Endothelial cell (in vitro differentiated cells): ENCODE results near the gene CES4A. TPM values are rescaled to one million over a fixed set of nuclear protein-coding genes. Genes with fewer than 3 reads are reported as not detected.

Experiments
- DNase-seq: peaks from one replicate; pipeline ENCODE4 v3.0.0; 2021; ENCODE audit warnings: low spot score
- H3K27ac Mint-ChIP-seq: one replicate; pipeline ENCODE4 v1.8.0; 2021; ENCODE audit warnings: mixed read lengths, inconsistent platforms; ENCODE audit not compliant: unreplicated experiment
- H3K27me3 Mint-ChIP-seq: one replicate; pipeline ENCODE4 v1.8.0; 2021; ENCODE audit warnings: mild to moderate bottlenecking, moderate library complexity, mixed read lengths, inconsistent platforms; ENCODE audit not compliant: unreplicated experiment
- H3K36me3 Mint-ChIP-seq: one replicate; pipeline ENCODE4 v1.8.0; 2021; ENCODE audit warnings: mild to moderate bottlenecking, low read depth, mixed read lengths, inconsistent platforms; ENCODE audit not compliant: unreplicated experiment
- H3K4me1 Mint-ChIP-seq: one replicate; pipeline ENCODE4 v1.8.0; 2021; ENCODE audit warnings: mild to moderate bottlenecking, mixed read lengths, inconsistent platforms; ENCODE audit not compliant: unreplicated experiment
- H3K4me3 Mint-ChIP-seq: one replicate; pipeline ENCODE4 v1.8.0; 2021; ENCODE audit warnings: mild to moderate bottlenecking, mixed read lengths, inconsistent platforms; ENCODE audit not compliant: unreplicated experiment
- H3K9me3 Mint-ChIP-seq: one replicate; pipeline ENCODE4 v1.8.0; 2021; ENCODE audit warnings: mixed read lengths, inconsistent platforms; ENCODE audit not compliant: unreplicated experiment
- total RNA-seq: library from RNA; stranded (reverse); fragmentation: NEBNext Ultra II Directional; extraction: Animal tissue kit (Norgen Biotek cat#: 25700); gene quantifications from one replicate; pipeline ENCODE4 v1.2.1, GENCODE V29; 2021; ENCODE audit not compliant: unreplicated experiment
- TF ChIP-seq, protein P1 (sequence below): fragments of 200-600 bp; sonication (generic); IDR thresholded peaks from one replicate; pipeline ENCODE4 v1.5.0; 2021; ENCODE audit warnings: antibody characterized with exemption; ENCODE audit not compliant: unreplicated experiment

The CES4A gene
- total RNA-seq, 1 donor from 2014 or later: 1.1 TPM

DNA sequence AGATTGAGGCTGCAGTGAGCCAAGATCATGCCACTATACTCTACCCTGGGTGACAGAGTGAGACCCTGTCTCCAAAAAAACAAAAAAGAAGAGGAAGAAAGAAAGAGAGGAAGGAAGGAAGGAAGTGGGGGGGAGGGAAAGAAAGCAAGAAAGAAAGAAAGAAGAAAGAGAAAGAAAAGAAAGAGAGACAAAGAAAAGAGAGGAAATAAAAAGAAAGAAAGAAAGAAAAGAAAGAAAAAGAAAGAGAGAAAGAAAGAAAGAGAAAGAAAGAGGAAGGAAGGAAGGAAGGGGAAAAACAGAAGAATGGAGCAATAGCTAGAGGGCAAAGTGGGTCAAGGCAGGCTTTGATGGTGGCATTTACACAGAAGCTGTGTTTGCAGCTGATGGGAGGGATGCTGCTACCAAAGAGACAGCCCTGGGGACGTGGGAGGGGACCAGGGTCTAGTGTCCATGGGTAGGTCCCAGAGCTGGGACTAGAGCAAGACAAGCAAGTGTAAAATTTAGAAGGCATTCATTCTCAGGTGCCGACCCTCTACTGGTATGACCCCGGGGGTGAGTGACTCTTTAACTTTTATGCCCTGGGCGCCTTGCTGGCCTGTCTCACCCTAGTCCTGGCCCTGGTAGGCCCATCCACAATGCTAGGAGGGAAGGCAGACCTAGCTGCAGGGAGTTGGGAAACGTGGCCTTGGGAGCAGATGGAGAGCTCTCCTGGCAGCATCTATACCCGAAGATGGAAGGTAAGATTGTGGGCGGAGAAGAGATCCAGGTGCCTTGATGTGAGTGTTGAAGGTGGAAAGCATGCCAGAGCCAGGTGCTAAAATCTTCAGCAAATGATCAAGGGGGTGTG lies 29.3 kb upstream of the CES4A start:
- TF ChIP-seq, protein P1, sequence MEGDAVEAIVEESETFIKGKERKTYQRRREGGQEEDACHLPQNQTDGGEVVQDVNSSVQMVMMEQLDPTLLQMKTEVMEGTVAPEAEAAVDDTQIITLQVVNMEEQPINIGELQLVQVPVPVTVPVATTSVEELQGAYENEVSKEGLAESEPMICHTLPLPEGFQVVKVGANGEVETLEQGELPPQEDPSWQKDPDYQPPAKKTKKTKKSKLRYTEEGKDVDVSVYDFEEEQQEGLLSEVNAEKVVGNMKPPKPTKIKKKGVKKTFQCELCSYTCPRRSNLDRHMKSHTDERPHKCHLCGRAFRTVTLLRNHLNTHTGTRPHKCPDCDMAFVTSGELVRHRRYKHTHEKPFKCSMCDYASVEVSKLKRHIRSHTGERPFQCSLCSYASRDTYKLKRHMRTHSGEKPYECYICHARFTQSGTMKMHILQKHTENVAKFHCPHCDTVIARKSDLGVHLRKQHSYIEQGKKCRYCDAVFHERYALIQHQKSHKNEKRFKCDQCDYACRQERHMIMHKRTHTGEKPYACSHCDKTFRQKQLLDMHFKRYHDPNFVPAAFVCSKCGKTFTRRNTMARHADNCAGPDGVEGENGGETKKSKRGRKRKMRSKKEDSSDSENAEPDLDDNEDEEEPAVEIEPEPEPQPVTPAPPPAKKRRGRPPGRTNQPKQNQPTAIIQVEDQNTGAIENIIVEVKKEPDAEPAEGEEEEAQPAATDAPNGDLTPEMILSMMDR: no peak
- Mint-ChIP-seq H3K4me3 (peak overlapping the region; percentile 27), H3K27ac (no peak overlapping the region), H3K27me3 (peaks cover 11% of the 10 kb centered on the region), H3K4me1 (peaks cover 10% of the 10 kb centered on the region), H3K36me3 (no peaks in the 10 kb centered on the region), H3K9me3 (no peaks in the 10 kb centered on the region)
- no peak for DNase-seq

DNA sequence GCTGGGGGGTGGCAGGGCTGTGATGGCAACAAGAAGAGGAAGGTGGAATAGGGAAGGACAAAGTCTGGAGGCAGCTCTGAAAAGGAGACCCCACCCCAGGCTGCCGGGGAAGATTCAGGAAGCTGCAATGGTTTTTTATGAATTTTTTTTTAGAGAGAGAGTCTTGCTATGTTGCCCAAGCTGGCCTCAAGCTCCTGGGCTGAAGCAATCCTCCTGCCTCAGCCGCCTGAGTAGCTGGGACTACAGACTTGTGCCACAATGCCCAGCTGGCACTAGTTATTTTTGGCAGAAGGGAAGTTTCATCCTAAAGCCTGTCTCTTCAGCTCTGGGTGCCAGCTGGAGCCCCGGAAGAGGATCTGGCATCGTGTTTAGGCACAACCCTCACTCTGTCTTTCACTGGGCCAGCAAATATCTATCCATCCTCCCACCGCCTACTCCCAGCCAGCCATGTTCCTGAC lies 28.7 kb upstream of the CES4A start:
- peaks cover 10% of the 10 kb centered on the region for H3K4me1 Mint-ChIP-seq
- H3K9me3 Mint-ChIP-seq: no peaks in the 10 kb centered on the region
- DNase-seq: no peak
- H3K27ac Mint-ChIP-seq: no peak overlapping the region
- H3K36me3 Mint-ChIP-seq: no peaks in the 10 kb centered on the region
- peaks cover 11% of the 10 kb centered on the region for H3K27me3 Mint-ChIP-seq
- H3K4me3 Mint-ChIP-seq: no peak overlapping the region
- TF ChIP-seq, protein P1: no peak

- peaks cover 11% of the 10 kb centered on the region for H3K27me3 Mint-ChIP-seq
- H3K9me3 Mint-ChIP-seq: no peaks in the 10 kb centered on the region
- TF ChIP-seq, protein P1: no peak
- H3K4me3 Mint-ChIP-seq: no peak overlapping the region
- H3K27ac Mint-ChIP-seq: no peak overlapping the region
- DNase-seq: no peak
- H3K36me3 Mint-ChIP-seq: no peaks in the 10 kb centered on the region
- H3K4me1 Mint-ChIP-seq: peaks cover 10% of the 10 kb centered on the region
These were observed 28.1 kb upstream of the CES4A start for GRCh38 chr16:66960270-66960669.

GRCh38 chr16:66961065-66961744 lies 27.2 kb upstream of the CES4A start, which contains the start of gene CES3:
Gene CES3, plus strand, starts transcription at chr16:66961266. Its CDS starts 42 bp downstream, at chr16:66961308.
- Mint-ChIP-seq H3K36me3 (no peaks in the 10 kb centered on the region), H3K27ac (peak within 1 kb of the TSS; percentile 84), H3K9me3 (no peaks in the 10 kb centered on the region), H3K4me3 (peak within 1 kb of the TSS; percentile 59), H3K4me1 (peaks cover 10% of the 10 kb centered on the region), H3K27me3 (peaks cover 11% of the 10 kb centered on the region)
- peak; percentile 83 for DNase-seq
- TF ChIP-seq, protein P1: peak; percentile 62
